SK-MEL-5 (cell line): ENCODE results near the gene RCAN2. TPM values are rescaled to one million over a fixed set of nuclear protein-coding genes. Genes with fewer than 3 reads are reported as not detected.

ENCODE experiments used
- DNase-seq: peaks from one replicate; pipeline ENCODE4 v3.0.0-alpha.2; 2016; ENCODE audit warnings: low read depth, low spot score
- in situ Hi-C: cut with HindIII; loops from 2 replicates; pipeline ENCODE4 v1.10.0; 2016; ENCODE audit warnings: low sequenced_read_pairs, high pct_unique_total_duplicates, low pct_unique_long_range_greater_than_20kb
- total RNA-seq: library from RNA; depleted of rRNA; stranded (reverse); fragments of >200 nt; shearing (Covaris generic); gene quantifications from 2 replicates; pipeline ENCODE4 v1.2.3, GENCODE V29; 2014

RCAN2 gene
- total RNA-seq, 1 experiment from 2014 or later, result 0.11 TPM

GRCh38 chr6:46329568-46329967 is 161.7 kb downstream of the RCAN2 start:
- DNase-seq, result no peak
- in situ Hi-C loops, result no loop called here

- no peak for DNase-seq
- in situ Hi-C loops, result no loop called here
Measured at GRCh38 chr6:46327779-46328178, 163.5 kb downstream of the RCAN2 start.

GRCh38 chr6:46325561-46326530 is 165.4 kb downstream of the RCAN2 start:
- DNase-seq, result no peak

GRCh38 chr6:46324706-46325105 is 166.5 kb downstream of the RCAN2 start:
- DNase-seq, result no peak
- in situ Hi-C loops, result no loop called here

More at GRCh38 chr6:46325561-46326530, 165.4 kb downstream of the RCAN2 start:
- in situ Hi-C loops, result no loop called here

- in situ Hi-C loops, result no loop called here
- no peak for DNase-seq
Measured at GRCh38 chr6:46323966-46324622, 167.2 kb downstream of the RCAN2 start.

GRCh38 chr6:46323312-46323965 is 167.8 kb downstream of the RCAN2 start:
- in situ Hi-C loops, result no loop called here
- no peak for DNase-seq

- no peak for DNase-seq
- in situ Hi-C loops, result no loop called here
Measured at GRCh38 chr6:46320505-46320904, 170.7 kb downstream of the RCAN2 start.

GRCh38 chr6:46315589-46315988 is 175.7 kb downstream of the RCAN2 start:
- in situ Hi-C loops, result no loop called here

GRCh38 chr6:46312654-46313053 is 178.6 kb downstream of the RCAN2 start:
- DNase-seq, result no peak
- in situ Hi-C loops, result no loop called here

More at GRCh38 chr6:46315589-46315988, 175.7 kb downstream of the RCAN2 start:
- no peak for DNase-seq

- no peak for DNase-seq
- in situ Hi-C loops, result no loop called here
Measured at GRCh38 chr6:46310196-46310595, 181.1 kb downstream of the RCAN2 start.

- in situ Hi-C loops, result no loop called here
- DNase-seq, result no peak
Measured at GRCh38 chr6:46306431-46306830, 184.8 kb downstream of the RCAN2 start.

- in situ Hi-C loops, result no loop called here
- no peak for DNase-seq
Measured at GRCh38 chr6:46305833-46306232, 185.4 kb downstream of the RCAN2 start.

GRCh38 chr6:46305236-46305635 is 186.0 kb downstream of the RCAN2 start:
- in situ Hi-C loops, result no loop called here
- DNase-seq, result no peak

- no peak for DNase-seq
- in situ Hi-C loops, result no loop called here
Measured at GRCh38 chr6:46302816-46303215, 188.4 kb downstream of the RCAN2 start.

GRCh38 chr6:46302176-46302575 is 189.1 kb downstream of the RCAN2 start:
- DNase-seq, result no peak
- in situ Hi-C loops, result no loop called here

- in situ Hi-C loops, result no loop called here
- no peak for DNase-seq
Measured at GRCh38 chr6:46299253-46299652, 192.0 kb downstream of the RCAN2 start.

GRCh38 chr6:46296586-46296985 is 194.7 kb downstream of the RCAN2 start:
- in situ Hi-C loops, result no loop called here
- no peak for DNase-seq

- in situ Hi-C loops, result no loop called here
- DNase-seq, result no peak
Measured at GRCh38 chr6:46293641-46294316, 197.5 kb downstream of the RCAN2 start.
